ENCODE measurements around the gene ALG12.

Gene ALG12

DNA sequence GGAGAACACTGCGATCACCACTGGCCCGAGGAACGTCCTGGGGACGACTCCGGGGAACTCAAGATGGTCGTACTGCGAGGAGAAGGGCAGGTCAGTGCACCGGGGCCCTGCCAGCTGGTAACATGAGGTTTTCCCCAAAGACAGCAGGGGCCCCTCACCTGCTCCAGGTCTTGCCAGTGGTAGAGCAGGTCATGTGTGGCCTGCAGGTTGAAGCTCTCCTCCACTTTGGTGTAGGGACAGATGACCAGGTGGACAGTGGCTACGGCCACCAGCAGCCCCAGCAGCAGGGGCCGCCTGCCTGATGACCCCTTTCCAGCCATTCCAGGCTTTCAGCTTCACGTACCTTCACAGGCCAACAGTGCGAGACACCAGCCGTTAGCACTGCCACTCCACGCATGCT is 4.8 kb downstream of the ALG12 start:
- TF ChIP-seq CTCF (IDR thresholded peaks at IDR 0.05; ENCODE audit: insufficient read depth, low read depth, low read length, missing control alignments), result no peak
- no peak overlapping the region for H3K4me3 ChIP-seq (ENCODE audit: low read depth, low read length)
- DNase-seq (ENCODE audit: low read depth), result no peak

DNA sequence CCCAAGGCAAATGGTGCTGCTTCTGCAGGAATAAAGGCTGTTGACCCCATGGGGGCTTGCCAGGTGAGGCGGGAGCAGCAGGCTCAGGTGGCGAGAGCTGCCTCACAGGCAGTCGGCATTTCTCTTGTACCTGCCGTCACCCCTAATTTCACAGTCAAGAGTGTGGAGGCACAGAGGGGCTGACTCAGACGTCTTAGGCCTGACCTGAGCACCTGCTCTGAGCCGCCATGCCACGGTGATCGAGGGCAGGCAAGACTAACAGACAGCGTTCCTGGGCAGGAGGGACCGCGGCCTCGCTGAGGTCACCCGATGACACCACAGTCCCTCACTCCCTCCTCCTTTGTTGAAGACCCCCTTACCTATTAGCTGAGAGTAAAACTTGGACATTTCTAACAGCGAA is 5.2 kb downstream of the ALG12 start:
- no peak overlapping the region for H3K4me3 ChIP-seq (ENCODE audit: low read depth, low read length)
- no peak for TF ChIP-seq CTCF (IDR thresholded peaks at IDR 0.05; ENCODE audit: insufficient read depth, low read depth, low read length, missing control alignments)
- no peak for DNase-seq (ENCODE audit: low read depth)

DNA sequence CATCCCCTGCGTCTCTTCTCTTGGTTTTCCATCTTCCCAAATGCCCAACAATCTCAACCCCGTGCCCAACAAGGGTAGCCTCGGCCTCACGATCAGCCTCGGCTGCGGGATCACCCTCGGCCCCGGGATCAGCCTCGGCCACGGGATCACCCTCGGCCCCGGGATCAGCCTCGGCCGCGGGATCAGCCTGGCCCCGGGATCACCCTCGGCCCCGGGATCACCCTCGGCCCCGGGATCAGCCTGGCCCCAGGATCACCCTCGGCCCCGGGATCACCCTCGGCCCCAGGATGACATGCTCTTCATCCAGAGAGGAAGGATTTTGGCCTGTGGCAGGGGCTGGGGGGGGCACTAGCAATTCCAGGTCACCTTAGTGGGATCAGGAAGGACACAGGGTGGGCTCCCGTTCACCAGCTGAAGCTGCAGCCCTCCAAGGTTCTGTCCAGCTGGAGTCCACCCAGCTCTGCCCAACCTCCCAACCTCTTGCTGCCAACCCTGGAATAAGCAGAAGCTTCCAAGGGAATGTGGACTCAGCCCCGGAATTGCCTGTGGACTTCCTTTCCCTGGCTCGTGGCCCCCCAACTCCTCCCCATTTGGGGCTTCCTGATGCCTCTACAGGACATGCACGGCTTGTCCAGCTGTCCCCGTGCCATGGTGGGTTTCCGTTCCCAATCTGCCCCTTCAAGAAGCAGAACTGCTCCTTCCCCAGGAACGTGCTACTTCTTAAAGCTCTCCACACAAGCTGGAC is 6.2 kb downstream of the ALG12 start:
- DNase-seq (ENCODE audit: low read depth), result no peak
- no peak overlapping the region for H3K4me3 ChIP-seq (ENCODE audit: low read depth, low read length)
- TF ChIP-seq CTCF (IDR thresholded peaks at IDR 0.05; ENCODE audit: insufficient read depth, low read depth, low read length, missing control alignments), result no peak

- no peak for TF ChIP-seq CTCF (IDR thresholded peaks at IDR 0.05; ENCODE audit: insufficient read depth, low read depth, low read length, missing control alignments)
- no peak for DNase-seq (ENCODE audit: low read depth)
- H3K4me3 ChIP-seq (ENCODE audit: low read depth, low read length), result no peak overlapping the region
Measured at GRCh38 chr22:49910229-49911155, 7.7 kb downstream of the ALG12 start.

DNA sequence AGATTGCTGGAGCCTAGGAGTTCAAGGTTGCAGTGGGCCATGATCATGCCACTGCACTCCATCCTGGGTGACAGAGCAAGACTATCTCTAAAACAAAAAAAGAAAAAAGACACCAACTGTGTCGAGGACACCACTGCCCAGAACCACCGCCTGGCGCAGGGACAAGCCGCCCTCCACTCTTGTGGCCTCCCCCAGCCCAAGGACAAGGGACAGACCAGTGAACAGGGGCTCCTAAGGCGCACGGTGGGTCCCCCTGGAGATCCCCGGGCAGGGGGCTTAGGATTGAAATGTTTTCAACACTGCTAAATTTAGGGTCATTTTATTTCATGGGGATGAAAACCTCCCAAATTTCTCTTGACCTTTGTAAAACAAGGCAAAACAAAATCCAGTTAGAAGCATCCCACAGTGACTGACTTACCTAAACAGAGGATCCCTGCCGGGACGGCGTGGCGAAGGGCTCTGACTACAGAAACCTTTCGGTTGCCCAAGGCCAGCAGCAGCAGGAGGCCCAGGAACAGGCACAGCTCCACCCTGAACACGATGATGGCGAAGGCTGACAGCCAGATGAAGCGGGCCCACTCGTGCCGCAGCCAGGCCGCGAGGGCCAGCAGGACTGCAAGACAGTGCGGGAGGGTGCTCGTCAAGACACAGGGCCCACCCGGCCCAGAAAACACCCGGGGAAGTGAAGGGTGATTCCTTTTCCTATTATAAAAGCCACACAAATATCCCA is 8.6 kb downstream of the ALG12 start:
- H3K4me3 ChIP-seq (ENCODE audit: low read depth, low read length), result no peak overlapping the region
- no peak for DNase-seq (ENCODE audit: low read depth)
- TF ChIP-seq CTCF (IDR thresholded peaks at IDR 0.05; ENCODE audit: insufficient read depth, low read depth, low read length, missing control alignments), result no peak

DNA sequence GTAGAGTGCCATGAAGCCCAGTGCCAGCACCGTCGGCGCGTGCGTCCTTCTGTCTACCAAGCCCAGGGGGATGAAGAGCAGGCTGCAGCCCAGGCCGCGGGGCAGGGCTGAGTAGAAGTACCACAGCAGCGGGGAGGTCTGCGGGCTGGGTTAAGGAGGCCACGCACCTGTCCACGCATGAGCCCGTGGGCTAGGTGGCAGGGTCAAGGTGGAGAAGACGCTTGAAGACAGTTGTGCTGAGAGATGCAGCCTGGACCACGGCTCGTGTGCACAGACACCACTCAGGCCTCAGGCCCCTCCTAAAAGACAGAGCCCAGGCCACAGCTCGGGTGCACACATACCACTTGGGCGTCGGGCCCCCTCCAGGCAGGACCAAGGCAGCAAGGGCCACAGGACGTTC is 10.4 kb downstream of the ALG12 start:
- no peak for DNase-seq (ENCODE audit: low read depth)
- TF ChIP-seq CTCF (IDR thresholded peaks at IDR 0.05; ENCODE audit: insufficient read depth, low read depth, low read length, missing control alignments), result no peak

More for the DNA sequence above, 10.4 kb downstream of the ALG12 start:
- no peak overlapping the region for H3K4me3 ChIP-seq (ENCODE audit: low read depth, low read length)
